HepG2 (cell line): ENCODE measurements around the gene VPS11. TPM values are rescaled to one million over a fixed set of nuclear protein-coding genes. Genes with fewer than 3 reads are reported as not detected.
A peak's percentile ranks its signal among the peaks of the same experiment; 100 is the strongest.

ENCODE experiments used
- EHMT2 ChIP-seq: fragments of 200-600 bp; sonication (generic); IDR thresholded peaks from 2 replicates; pipeline ENCODE4 v1.7.0; 2017; ENCODE audit warnings: antibody characterized with exemption, low read depth, low read length, borderline replicate concordance
- HHEX ChIP-seq: IDR thresholded peaks from 2 replicates; pipeline ENCODE4 v1.6.1; 2016; ENCODE audit warnings: control low read depth
- JARID2 ChIP-seq: sonication (generic); formaldehyde crosslinking; IDR thresholded peaks from 2 replicates; pipeline ENCODE4 v1.8.1; 2023; ENCODE audit warnings: missing genetic modification reagents, inconsistent platforms; ENCODE audit not compliant: insufficient replicate concordance
- KLF6 ChIP-seq: IDR thresholded peaks from 2 replicates; pipeline ENCODE4 v1.8.0; 2016; ENCODE audit warnings: missing biosample characterization, missing genetic modification reagents
- MBD4 ChIP-seq: IDR thresholded peaks from 2 replicates; pipeline ENCODE4 v1.6.1; 2012; ENCODE audit warnings: low read length, inconsistent platforms, borderline replicate concordance
- MLLT10 ChIP-seq: sonication (generic); formaldehyde crosslinking; IDR thresholded peaks from 2 replicates; pipeline ENCODE4 v1.4.0; 2020; ENCODE audit warnings: missing genetic modification reagents
- NFRKB ChIP-seq: fragments of 450-650 bp; IDR thresholded peaks from 2 replicates; pipeline ENCODE4 v1.6.1; 2017
- SP4 ChIP-seq: sonication (generic); formaldehyde crosslinking; IDR thresholded peaks from 2 replicates; pipeline ENCODE4 v1.8.1; 2023; ENCODE audit warnings: mild to moderate bottlenecking, missing genetic modification reagents
- TAF1 ChIP-seq: sonication (generic); formaldehyde crosslinking; IDR thresholded peaks from 2 replicates; pipeline ENCODE4 v1.4.0; 2020; ENCODE audit warnings: missing genetic modification reagents
- ZNF281 ChIP-seq: sonication (generic); formaldehyde crosslinking; IDR thresholded peaks from 2 replicates; pipeline ENCODE4 v1.4.0; 2020; ENCODE audit warnings: missing genetic modification reagents, borderline replicate concordance
- ZNF326 ChIP-seq: sonication (generic); formaldehyde crosslinking; IDR thresholded peaks from 2 replicates; pipeline ENCODE4 v1.4.0; 2020; ENCODE audit warnings: missing genetic modification reagents, borderline replicate concordance
- ZNF672 ChIP-seq: sonication (generic); formaldehyde crosslinking; IDR thresholded peaks from 2 replicates; pipeline ENCODE4 v1.8.1; 2022; ENCODE audit warnings: missing genetic modification reagents
- ZNF703 ChIP-seq: sonication (generic); formaldehyde crosslinking; IDR thresholded peaks from 2 replicates; pipeline ENCODE4 v1.5.1; 2020; ENCODE audit warnings: missing genetic modification reagents, mild to moderate bottlenecking, moderate library complexity, borderline replicate concordance
- ZNF788 ChIP-seq: sonication (generic); formaldehyde crosslinking; IDR thresholded peaks from 2 replicates; pipeline ENCODE4 v1.5.0; 2020; ENCODE audit warnings: mild to moderate bottlenecking, missing genetic modification reagents, borderline replicate concordance
- ZNF792 ChIP-seq: IDR thresholded peaks from 2 replicates; pipeline ENCODE4 v1.6.1; 2016
- polyA plus RNA-seq, 8 experiments: library from polyadenylated mRNA; depleted of rRNA in 3 of 8; stranded (reverse) in 7 of 8; unstranded in 1 of 8; fragments of >200 nt; fragmentation: Illumina TruSeq in 4 of 8; extraction: Trizol in 4 of 8; gene quantifications; 2 replicates each; pipeline versions ENCODE4 v1.2.1 to v1.2.3, GENCODE V29; 2011 to 2016; ENCODE audit warnings: low read depth in 4 of 8, missing spikeins in 1 of 8, mixed read lengths in 1 of 8; ENCODE audit not compliant: insufficient read depth in 1 of 8
- total RNA-seq, 5 experiments: library from RNA; depleted of rRNA; stranded (reverse); fragments of >200 nt; fragmentation: Illumina TruSeq; extraction: Trizol; gene quantifications; 2 replicates each; pipeline ENCODE4 v1.2.3, GENCODE V29; 2016; ENCODE audit warnings: low read depth in 1 of 5
- TF ChIP-seq, protein P1 (sequence below), 2 experiments: sonication (generic) in 1 of 2; formaldehyde crosslinking in 1 of 2; IDR thresholded peaks; 2 replicates each; pipeline versions ENCODE4 v1.6.1 to v1.9.0; 2014 to 2022; ENCODE audit warnings: antibody characterized with exemption in 1 of 2, borderline replicate concordance in 1 of 2, inconsistent platforms in 1 of 2, low read depth in 1 of 2, missing genetic modification reagents in 1 of 2
- TF ChIP-seq, protein P2 (sequence below): sonication (generic); formaldehyde crosslinking; IDR thresholded peaks from 2 replicates; pipeline ENCODE4 v1.4.0; 2020; ENCODE audit warnings: missing genetic modification reagents, borderline replicate concordance

The VPS11 gene
- total and polyA plus RNA-seq, 2 of the 13 experiments (the other 11 are each of a cell fraction or from before 2014, with no cell fraction given): 13.7 to 21.6 TPM

DNA sequence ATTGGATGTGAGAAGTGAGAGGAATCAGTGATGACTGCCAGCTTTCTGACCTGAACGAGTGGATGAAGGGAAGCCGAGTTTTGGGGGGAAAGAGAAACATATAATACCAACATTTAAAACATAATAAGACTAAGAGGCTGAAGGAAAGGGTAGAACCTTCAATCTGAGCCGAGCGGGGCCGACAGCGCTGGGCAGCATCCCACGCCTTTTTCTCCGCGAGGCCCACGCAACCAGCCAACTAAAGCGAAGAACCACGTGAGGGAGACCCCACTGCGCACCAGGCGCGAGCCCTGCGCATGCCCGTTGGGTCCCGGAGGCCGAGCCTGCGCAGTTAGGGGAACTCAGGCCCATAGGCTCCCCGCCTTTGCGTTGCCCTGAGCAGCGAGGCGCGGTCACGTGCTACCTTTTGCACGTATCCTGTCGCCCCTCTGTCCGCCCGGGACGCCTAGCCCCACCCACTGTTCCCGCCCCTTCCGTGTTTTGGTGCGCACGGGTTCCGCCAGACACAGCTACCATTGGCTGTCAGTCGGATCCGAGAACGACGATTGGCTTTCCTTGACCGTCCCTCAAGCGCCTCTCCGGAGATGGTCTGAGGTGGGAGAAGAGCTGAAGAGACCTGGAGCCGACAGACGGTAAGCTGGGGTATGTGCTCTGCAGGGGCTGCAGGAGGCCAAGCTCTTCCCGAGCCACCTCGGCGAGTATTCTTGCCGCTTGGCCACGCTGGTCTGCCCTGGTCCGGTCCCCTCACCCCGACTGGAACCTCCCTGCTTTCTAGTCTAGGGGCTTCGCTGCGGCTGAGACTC is 53.6 kb downstream of the VPS11 start, which contains the start of gene HINFP (continued):
- 0 out of 2 replicates have a peak, but pooled peaks have one; percentile 10 for TF ChIP-seq ZNF281 (CRISPR knock-in tag)
- TF ChIP-seq ZNF788: peak; percentile 72; the same call in 1 of the 2 replicates
- peak; percentile 69 for TF ChIP-seq TAF1 (CRISPR knock-in tag)
- TF ChIP-seq ZNF703 (CRISPR knock-in tag): no peak
- no peak for TF ChIP-seq HHEX
- TF ChIP-seq ZNF792 (CRISPR knock-in tag): peak; percentile 69; the same call in 1 of the 2 replicates
- peak; percentile 81; the same call in 1 of the 2 replicates for TF ChIP-seq KLF6 (CRISPR knock-in tag)
- TF ChIP-seq, protein P1, sequence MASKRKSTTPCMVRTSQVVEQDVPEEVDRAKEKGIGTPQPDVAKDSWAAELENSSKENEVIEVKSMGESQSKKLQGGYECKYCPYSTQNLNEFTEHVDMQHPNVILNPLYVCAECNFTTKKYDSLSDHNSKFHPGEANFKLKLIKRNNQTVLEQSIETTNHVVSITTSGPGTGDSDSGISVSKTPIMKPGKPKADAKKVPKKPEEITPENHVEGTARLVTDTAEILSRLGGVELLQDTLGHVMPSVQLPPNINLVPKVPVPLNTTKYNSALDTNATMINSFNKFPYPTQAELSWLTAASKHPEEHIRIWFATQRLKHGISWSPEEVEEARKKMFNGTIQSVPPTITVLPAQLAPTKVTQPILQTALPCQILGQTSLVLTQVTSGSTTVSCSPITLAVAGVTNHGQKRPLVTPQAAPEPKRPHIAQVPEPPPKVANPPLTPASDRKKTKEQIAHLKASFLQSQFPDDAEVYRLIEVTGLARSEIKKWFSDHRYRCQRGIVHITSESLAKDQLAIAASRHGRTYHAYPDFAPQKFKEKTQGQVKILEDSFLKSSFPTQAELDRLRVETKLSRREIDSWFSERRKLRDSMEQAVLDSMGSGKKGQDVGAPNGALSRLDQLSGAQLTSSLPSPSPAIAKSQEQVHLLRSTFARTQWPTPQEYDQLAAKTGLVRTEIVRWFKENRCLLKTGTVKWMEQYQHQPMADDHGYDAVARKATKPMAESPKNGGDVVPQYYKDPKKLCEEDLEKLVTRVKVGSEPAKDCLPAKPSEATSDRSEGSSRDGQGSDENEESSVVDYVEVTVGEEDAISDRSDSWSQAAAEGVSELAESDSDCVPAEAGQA (IDR thresholded peaks at IDR 0.05; ENCODE audit: low read depth): no peak
- TF ChIP-seq, protein P1 (CRISPR knock-in tag; IDR thresholded peaks at IDR 0.05; ENCODE audit: borderline replicate concordance): no peak
- TF ChIP-seq ZNF672 (CRISPR knock-in tag): no peak
- no peak for TF ChIP-seq NFRKB
- TF ChIP-seq, protein P2, sequence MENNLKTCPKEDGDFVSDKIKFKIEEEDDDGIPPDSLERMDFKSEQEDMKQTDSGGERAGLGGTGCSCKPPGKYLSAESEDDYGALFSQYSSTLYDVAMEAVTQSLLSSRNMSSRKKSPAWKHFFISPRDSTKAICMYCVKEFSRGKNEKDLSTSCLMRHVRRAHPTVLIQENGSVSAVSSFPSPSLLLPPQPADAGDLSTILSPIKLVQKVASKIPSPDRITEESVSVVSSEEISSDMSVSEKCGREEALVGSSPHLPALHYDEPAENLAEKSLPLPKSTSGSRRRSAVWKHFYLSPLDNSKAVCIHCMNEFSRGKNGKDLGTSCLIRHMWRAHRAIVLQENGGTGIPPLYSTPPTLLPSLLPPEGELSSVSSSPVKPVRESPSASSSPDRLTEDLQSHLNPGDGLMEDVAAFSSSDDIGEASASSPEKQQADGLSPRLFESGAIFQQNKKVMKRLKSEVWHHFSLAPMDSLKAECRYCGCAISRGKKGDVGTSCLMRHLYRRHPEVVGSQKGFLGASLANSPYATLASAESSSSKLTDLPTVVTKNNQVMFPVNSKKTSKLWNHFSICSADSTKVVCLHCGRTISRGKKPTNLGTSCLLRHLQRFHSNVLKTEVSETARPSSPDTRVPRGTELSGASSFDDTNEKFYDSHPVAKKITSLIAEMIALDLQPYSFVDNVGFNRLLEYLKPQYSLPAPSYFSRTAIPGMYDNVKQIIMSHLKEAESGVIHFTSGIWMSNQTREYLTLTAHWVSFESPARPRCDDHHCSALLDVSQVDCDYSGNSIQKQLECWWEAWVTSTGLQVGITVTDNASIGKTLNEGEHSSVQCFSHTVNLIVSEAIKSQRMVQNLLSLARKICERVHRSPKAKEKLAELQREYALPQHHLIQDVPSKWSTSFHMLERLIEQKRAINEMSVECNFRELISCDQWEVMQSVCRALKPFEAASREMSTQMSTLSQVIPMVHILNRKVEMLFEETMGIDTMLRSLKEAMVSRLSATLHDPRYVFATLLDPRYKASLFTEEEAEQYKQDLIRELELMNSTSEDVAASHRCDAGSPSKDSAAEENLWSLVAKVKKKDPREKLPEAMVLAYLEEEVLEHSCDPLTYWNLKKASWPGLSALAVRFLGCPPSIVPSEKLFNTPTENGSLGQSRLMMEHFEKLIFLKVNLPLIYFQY (CRISPR knock-in tag): 0 out of 2 replicates have a peak, but pooled peaks have one; percentile 11
- TF ChIP-seq JARID2 (CRISPR knock-in tag): no peak
- TF ChIP-seq MBD4: no peak
- TF ChIP-seq EHMT2: no peak
- TF ChIP-seq MLLT10: no peak
- no peak for TF ChIP-seq ZNF326 (CRISPR knock-in tag)
- peak; percentile 94 for TF ChIP-seq SP4 (CRISPR knock-in tag)
